LNCaP clone FGC (cell line): ENCODE data around the gene UGT1A3.

Experiments
- DNase-seq: peaks from one replicate; pipeline ENCODE4 v3.0.0-alpha.2; 2011; ENCODE audit warnings: low read depth
- H3K4me3 ChIP-seq: 2 replicates; pipeline ENCODE4 v1.5.1; 2011; ENCODE audit warnings: mild to moderate bottlenecking, low read depth, low read length, control low read depth
- TF ChIP-seq, protein P1 (sequence below): IDR thresholded peaks from 2 replicates; pipeline ENCODE4 v1.5.1; 2012; ENCODE audit warnings: mild to moderate bottlenecking; ENCODE audit not compliant: control insufficient read depth, insufficient read depth; ENCODE audit errors: extremely low read depth

UGT1A3 gene

DNA sequence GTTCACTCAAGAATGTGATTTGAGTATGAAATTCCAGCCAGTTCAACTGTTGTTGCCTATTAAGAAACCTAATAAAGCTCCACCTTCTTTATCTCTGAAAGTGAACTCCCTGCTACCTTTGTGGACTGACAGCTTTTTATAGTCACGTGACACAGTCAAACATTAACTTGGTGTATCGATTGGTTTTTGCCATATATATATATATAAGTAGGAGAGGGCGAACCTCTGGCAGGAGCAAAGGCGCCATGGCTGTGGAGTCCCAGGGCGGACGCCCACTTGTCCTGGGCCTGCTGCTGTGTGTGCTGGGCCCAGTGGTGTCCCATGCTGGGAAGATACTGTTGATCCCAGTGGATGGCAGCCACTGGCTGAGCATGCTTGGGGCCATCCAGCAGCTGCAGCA is 31.2 kb downstream of the UGT1A3 start, which contains the start of gene UGT1A1:
UGT1A1 (plus strand) TSS at position 228 of the 400 bp plus-strand sequence; CDS start at position 246, 18 bp downstream.
- no peak within 1 kb of the TSS for H3K4me3 ChIP-seq
- no peak for DNase-seq
- TF ChIP-seq, protein P1, sequence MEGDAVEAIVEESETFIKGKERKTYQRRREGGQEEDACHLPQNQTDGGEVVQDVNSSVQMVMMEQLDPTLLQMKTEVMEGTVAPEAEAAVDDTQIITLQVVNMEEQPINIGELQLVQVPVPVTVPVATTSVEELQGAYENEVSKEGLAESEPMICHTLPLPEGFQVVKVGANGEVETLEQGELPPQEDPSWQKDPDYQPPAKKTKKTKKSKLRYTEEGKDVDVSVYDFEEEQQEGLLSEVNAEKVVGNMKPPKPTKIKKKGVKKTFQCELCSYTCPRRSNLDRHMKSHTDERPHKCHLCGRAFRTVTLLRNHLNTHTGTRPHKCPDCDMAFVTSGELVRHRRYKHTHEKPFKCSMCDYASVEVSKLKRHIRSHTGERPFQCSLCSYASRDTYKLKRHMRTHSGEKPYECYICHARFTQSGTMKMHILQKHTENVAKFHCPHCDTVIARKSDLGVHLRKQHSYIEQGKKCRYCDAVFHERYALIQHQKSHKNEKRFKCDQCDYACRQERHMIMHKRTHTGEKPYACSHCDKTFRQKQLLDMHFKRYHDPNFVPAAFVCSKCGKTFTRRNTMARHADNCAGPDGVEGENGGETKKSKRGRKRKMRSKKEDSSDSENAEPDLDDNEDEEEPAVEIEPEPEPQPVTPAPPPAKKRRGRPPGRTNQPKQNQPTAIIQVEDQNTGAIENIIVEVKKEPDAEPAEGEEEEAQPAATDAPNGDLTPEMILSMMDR, result no peak

DNA sequence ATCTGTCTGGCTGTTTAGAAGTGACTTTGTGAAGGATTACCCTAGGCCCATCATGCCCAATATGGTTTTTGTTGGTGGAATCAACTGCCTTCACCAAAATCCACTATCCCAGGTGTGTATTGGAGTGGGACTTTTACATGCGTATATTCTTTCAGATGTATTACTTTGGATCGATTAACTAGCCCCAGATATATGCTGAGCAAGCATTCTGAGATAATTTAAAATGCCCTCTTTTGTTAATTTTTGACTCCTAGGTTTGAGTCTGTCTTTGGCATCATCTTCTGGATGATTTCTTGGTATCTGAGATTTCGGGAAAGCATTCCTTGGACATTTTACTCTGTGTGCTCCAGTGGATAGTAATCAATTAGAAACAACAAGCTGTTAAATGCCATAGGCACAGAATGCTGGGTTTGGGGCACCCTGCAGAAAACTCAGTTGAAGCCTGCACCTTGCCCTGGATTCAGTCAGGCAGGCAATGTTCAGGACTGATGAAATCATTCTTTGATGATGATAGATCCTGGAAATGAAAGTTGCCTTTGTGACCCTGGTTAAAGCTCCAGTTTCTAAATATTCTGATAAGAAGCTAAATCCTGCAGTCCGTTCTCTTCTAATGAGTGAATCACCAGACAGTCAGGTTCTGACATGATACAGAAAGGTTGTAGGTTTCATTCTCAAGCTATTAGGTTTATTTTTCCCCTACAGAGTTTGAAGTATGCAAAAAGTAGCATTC is 32.4 kb downstream of the UGT1A3 start:
- no peak for DNase-seq
- TF ChIP-seq, protein P1, result no peak
- H3K4me3 ChIP-seq, result no peak overlapping the region

DNA sequence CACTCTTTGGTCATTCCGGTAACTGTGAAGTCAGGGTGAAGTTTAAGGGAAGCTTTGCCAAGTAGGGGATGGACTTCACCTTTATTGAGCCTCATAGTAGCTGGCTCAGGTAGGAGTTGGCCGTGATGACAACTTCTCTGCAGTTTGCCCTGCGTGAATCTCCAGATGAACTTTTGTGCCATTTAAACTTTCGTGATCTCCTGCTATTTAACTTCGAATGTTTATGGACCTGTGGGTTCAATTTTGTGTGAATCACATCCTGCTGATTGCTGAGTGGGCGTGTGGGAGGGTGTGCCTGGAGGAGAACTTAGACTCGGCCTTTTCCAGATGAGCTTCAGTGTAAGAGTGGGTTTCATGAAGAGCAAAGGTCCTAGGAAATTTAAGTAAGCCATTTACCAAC is 35.4 kb downstream of the UGT1A3 start:
- DNase-seq, result no peak
- TF ChIP-seq, protein P1, result no peak
- no peak overlapping the region for H3K4me3 ChIP-seq

DNA sequence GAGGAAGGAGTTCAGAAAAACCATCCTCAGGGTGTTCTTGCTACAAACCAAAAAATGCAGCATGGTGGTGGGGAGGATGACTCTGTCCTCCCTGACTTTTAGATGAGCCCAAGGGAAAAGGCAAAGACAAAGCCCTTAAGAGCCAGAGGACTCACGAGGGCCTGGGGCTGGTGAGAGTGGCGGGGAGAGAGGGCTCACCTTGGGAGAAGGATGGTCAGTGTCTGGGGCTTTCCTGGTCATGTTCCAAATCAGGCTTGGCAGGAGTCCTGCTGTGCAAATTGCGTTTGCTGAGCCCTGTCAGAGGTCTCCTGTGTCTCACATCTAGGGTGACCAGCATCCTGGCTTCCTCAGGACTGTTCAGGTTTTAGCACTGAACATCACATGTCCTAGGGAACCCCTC is 35.9 kb downstream of the UGT1A3 start:
- DNase-seq, result no peak
- TF ChIP-seq, protein P1, result no peak
- H3K4me3 ChIP-seq, result no peak overlapping the region

DNA sequence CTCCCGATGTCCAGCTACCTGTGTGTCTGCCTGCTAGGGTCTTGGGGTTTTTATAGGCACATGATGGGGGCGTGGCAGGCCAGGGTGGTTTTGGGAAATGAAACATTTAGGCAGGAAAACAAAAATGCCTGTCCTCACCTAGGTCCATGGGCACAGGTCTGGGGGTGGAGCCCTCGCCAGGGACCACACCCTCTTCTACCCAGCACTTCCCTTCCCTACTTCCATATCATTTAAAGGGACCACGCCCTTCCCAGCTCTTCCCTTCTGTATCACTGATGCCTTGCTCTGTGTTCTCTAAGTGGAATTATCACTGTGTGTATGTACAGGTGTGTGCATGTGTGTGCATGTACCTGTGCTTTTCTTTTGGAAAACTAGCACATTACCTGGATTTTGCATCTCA is 37.6 kb downstream of the UGT1A3 start:
- TF ChIP-seq, protein P1, result no peak
- no peak overlapping the region for H3K4me3 ChIP-seq
- no peak for DNase-seq

DNA sequence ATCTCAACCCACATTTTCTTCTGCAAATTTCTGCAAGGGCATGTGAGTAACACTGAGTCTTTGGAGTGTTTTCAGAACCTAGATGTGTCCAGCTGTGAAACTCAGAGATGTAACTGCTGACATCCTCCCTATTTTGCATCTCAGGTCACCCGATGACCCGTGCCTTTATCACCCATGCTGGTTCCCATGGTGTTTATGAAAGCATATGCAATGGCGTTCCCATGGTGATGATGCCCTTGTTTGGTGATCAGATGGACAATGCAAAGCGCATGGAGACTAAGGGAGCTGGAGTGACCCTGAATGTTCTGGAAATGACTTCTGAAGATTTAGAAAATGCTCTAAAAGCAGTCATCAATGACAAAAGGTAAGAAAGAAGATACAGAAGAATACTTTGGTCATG is 39.2 kb downstream of the UGT1A3 start:
- H3K4me3 ChIP-seq, result no peak overlapping the region
- no peak for DNase-seq
- TF ChIP-seq, protein P1, result no peak

DNA sequence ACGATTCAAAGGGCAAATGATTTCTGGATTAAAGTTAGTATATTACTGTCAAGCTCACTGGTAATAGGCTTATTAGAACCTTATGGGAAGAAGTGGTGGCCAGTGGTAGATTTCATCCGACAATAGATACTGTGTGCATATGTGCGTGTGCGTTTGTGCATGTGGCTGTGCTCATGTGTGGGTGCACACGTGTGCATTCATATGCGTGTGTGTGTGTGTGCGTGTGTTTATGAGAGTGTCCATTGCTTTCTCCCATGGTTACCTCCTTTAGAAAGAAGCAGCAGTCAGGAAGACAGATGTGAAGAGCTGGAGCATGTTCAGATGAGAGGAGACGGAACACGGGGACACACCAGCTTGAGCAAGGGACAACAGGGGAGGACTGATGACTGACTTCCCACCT is 40.4 kb downstream of the UGT1A3 start:
- no peak for DNase-seq
- TF ChIP-seq, protein P1, result no peak
- no peak overlapping the region for H3K4me3 ChIP-seq
